Stimulated activated CD8-positive, alpha-beta memory T cell treated with anti-CD3 and anti-CD28 coated beads, Interleukin-15, amount 100 ng/mL, for 24 hours (primary cell): ENCODE measurements around the gene TRIM14.
"Not testable (repeated sequence)": the region's sequence is repeated elsewhere in the genome, so short reads cannot be mapped to it uniquely, and the experiment has no call there.

Experiments used
- DNase-seq: peaks from one replicate; pipeline ENCODE4 v3.0.0-alpha.2; 2020; ENCODE audit warnings: low read depth

TRIM14 gene

GRCh38 chr9:98142182-98142907 lies 23.3 kb upstream of the TRIM14 start:
- no peak for DNase-seq

DNA sequence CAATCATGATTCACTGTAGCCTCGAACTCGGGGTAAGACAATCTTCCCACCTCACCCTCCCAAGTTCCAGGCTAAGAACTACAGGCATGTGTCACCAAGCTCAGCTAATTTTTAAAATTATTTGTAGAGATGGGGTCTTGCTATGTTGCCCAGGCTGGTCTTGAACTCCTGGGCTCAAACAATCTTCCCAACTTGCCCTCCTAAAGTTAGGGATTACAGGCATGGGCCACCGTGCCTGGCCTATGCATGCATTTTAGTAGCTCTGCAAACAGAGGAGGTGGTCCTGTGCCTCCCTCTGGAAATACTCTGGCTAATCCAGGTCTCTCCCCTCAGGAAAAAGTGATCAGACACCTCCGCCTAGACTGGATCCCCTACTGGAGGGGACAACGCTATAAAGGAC lies 21.5 kb upstream of the TRIM14 start:
- no peak for DNase-seq

GRCh38 chr9:98136489-98136888 lies 17.5 kb upstream of the TRIM14 start:
- DNase-seq, result no peak

DNA sequence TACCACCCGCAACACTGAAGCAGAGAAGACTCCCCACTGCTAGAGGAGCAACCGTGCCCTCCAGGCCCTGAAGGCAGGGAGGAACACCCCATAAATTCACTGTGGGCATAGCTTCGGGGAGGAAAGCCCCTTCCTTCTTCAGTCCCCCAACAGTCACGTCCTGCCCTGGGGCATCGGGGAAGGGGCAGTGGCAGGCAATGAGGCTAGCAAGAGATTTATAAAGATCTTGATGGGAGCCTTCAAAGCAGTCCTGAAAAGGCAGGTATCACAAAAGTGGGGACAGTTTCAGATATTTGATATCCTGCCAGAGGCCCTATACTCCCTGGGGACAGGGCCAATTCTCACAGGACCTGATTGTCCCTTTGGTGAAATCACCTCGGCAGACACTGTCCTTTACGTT lies 16.9 kb upstream of the TRIM14 start:
- no peak for DNase-seq

DNA sequence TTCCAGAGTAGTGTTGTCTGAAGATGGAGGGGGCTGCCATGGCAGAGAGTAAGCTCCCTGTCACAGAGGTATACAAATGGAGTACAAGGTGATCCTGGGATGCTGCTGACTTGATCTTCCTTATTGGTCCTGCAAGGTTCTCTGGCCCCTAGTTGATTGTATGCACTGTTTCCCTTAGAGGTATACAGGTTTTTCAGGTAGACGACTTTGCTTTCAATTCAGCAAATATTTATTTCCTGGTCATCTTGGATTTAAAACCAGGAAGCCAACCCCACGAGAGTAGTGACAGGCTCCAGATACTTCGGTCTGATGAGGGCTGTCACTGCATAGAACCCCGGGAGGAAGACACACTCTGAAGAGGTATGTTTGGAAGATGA lies 16.5 kb upstream of the TRIM14 start:
- DNase-seq, result no peak

DNA sequence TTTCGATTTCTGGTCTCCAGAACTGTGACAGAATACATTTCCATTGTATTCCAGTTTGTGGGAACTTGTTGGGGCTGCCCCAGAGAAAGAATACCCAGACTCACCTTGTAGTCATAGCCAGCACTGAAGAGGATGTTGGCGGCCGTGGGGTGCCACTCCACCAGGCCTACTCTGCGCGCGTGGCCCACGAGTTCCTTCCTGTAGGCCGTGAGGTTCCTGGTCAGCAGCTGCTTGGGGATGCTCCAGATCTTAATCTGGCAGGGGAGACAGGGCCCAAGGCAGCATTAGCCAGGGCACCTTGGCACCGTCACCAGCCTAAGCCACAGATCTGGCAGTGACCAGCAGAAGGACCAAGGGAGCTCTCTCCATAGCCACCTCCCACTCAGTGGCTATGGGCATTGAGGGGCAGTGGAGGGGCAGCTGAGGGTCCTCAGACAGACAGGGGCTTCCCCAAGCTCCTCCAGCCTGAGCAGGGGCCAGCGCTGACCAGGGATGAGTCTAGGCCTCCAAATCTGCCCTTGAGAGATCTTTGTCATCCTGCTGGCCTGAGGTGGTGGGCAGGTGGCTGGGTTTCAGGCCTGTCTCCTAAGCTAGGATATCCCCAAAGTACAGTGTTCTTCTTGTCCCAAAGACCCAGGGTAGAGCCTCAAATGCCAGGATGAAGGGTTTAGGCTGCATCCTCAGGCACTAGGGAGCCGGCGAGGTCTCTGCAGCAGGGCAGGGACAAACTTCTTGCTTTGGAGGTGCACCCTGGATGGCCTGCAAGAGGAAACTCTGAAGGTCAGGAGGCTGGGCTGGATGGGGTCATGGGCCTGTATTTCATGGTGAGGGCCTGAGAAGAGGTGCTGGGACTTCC lies 15.9 kb upstream of the TRIM14 start:
- no peak for DNase-seq

GRCh38 chr9:98132806-98133631 lies 14.0 kb upstream of the TRIM14 start:
- no peak for DNase-seq

GRCh38 chr9:98132158-98132557 lies 13.1 kb upstream of the TRIM14 start:
- DNase-seq, result no peak

- DNase-seq, result no peak
Measured at GRCh38 chr9:98130576-98131228, 11.7 kb upstream of the TRIM14 start.

DNA sequence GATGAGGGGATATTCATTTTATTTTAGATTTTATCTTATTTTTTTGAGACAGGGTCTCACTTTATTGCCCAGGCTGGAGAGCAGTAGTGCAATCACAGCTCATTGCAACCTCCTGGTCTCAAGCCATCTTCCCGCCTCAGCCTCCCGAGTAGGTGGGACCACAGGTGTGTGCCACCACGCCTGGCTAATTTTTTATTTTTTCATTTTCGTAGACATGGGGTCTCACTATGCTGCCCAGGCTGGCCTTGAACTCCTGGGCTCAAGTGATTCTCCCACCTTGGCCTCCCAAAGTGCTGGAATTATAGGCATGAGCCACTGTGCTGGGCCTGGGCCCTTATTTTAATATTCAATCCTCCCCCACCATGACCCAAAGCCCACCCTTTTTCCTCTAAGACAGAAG lies 11.0 kb upstream of the TRIM14 start:
- DNase-seq, result not testable (repeated sequence)

DNA sequence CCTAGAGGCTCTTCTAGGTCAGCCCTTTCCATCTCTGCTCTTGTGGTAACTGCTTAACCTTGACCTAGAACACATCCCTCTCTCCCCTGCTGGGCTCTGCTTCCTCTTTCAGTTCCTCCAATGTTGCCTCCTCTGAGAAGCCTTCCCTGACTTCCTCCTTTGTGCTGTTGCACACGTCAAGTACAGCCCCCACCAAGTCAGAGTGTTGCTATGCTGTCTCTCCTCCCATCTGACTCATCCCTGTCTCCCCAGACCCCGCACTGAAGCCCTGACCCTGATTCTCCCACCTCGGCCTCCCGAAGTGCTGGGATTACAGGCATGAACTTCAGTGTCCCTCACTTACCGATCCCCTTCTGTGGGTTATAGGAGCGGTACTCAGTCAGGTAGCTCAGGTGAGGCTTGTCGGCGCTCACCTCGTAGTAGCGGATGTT lies 10.4 kb upstream of the TRIM14 start:
- no peak for DNase-seq

DNA sequence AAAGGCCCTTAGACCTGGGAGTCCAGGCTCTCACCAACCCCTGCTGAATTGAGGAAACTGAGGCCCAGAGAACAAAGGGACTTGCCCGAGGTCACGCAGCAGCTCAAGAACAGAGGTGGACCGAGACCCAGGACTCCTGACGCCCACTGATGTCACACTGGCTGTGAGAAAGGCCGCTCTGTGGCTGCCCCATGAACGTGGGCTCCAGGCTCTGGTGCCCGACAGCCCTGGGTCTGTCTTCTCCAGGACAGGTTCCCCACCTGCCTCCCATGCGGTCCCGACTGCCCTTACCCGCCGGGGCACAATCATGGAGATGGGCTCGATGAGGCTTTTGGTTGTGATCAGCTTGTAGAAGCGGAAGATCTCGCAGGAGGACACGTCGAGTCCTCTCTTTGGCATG lies 9.3 kb upstream of the TRIM14 start:
- no peak for DNase-seq

DNA sequence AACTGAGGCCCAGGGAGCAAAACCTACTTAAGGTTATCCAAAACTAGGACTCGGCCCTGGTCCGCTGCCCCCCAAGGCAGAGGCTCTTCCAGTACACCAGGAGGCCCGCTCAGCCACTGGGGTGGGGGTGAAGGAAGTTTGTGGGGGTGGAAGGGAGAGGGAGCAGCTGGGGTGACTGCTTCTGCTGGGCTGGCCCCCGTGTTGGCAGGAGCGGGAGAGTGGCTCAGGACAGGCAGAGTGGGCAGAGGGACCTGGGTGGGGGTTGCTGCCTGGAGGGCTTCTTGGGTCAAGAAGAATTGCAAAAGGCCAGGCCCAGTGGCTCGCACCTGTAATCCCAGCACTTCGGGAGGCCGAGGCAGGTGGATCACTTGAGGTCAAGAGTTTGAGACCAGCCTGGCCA lies 8.2 kb upstream of the TRIM14 start:
- DNase-seq, result no peak

DNA sequence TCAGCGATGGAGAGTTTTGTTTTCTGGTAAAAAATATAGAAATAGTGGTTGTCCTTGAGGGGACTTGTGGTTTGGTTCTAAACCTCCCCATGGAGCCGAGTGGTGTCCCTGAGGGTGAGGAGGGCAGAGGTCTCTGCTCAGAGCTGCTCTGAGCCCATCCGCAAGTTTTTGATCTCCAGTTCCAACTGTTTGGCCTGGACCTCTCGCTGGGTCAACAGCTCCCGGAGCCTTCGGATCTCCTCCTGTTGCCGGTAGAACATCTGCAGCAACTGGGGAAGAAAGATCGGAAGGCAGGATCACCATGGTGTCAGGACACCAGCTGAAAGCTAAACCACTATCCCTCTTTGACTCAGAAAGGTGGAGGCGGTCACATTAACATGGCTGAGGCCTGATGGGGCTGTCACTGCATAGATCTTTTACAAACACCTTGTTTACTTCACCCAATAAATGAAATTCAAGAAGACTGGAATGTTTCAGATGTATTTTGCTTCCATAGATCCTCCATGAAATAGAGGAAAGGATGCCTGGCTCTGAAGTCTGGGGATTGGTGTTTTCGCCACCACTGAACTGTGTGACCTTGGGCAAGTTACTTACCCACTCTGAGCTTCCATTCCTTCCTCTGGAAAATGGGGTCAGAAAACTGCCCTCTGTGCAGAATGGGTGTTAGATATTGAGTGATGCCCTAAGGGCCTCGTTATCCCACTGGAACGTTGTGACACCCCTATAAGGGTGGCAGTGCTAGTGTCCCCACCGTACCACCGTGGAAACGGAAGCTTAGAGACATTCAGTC lies 5.8 kb upstream of the TRIM14 start:
- DNase-seq, result no peak

DNA sequence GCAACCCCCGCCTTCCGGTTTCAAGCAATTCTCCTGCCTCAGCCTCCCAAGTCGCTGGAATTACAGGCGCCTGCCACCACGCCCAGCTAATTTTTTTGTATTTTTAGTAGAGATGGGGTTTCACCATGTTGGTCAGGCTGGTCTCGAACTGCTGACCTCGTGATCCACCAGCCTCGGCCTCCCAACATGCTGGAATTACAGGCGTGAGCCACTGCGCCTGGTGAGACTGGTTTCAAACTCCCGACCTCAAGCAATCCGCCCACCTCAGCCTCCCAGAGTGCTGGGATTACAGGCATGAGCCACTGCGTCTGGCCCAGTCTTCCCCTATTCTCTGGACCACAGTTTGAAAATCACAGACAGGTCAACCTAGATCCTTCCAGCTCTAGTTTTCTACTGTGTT lies 5.1 kb upstream of the TRIM14 start:
- DNase-seq, result not testable (repeated sequence)

DNA sequence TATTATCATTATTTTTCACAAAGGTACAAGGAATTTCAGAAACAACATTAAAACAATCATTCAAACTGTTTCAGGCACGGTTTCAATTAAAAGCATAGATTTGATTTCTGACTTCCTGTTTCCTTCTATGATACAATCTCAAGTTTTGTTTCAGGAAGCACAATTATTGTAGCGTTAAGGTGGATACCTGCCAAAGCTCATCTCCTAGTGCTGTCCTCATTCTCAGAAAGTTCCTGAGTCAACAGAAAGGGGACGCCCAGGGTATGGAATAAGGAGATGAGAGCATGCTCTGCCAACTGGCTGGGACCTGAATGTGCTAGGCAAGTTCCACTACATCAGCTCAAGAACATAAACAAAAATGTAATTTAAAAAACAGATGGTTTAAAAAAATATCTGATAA lies 2.0 kb upstream of the TRIM14 start:
- no peak for DNase-seq

DNA sequence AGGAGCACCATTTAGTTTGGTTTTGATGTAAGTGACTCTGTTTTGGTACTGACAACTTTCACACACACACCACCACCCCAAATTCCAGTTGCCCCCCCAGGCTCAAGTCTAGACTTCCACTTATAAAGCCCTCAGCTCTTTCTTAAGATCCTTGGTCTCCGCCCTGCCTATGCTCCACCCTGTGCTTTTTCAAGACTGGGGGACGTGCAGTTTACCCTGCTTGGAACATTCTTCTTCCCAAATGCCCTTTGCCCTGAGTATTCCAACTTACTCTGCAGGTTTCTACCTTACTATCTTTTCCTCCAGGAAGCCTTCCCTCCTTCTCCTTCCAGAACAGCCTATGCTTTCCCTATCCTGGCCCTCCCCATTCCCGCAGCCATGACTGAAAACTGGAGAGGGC lies 1.5 kb upstream of the TRIM14 start:
- DNase-seq, result no peak

- DNase-seq, result no peak
Measured at GRCh38 chr9:98117984-98118639, 910 bp downstream of the TRIM14 start.

DNA sequence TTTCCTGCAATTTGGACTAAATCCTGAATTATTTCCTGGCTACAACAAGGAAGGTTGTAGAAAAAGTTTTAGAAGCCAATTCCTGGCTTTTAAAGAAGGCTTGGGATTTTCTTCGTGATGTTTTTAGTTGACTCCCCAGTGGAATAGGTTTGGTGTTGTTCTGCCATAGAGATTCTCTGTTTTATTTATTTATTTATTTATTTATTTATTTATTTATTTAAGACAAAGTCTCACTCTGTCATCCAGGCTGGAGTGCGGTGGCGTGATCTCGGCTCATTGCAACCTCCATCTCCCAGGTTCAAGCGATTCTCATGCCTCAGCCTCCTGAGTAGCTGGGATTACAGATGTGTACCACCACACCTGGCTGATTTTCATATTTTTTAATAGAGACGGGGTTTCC lies 1.9 kb downstream of the TRIM14 start:
- not testable (repeated sequence) for DNase-seq

DNA sequence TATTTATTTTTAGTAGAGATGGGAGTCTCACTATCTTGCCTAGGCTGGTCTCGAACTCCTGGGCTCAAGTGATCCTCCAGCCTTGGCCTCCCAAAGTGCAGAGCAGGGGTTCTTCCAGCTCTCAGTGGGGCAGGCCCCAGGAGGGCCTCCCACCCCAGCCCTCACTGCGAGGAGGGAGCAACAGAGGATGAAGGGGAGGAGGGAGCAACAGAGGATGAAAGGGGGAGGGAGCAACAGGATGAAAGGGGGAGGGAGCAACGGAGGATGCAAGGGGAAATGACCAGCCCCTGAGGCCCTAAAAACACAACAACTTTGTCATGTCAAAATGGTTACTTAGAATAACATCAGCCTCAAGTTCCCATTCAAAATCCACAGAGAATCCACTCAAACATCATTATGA lies 10.0 kb downstream of the TRIM14 start:
- no peak for DNase-seq

DNA sequence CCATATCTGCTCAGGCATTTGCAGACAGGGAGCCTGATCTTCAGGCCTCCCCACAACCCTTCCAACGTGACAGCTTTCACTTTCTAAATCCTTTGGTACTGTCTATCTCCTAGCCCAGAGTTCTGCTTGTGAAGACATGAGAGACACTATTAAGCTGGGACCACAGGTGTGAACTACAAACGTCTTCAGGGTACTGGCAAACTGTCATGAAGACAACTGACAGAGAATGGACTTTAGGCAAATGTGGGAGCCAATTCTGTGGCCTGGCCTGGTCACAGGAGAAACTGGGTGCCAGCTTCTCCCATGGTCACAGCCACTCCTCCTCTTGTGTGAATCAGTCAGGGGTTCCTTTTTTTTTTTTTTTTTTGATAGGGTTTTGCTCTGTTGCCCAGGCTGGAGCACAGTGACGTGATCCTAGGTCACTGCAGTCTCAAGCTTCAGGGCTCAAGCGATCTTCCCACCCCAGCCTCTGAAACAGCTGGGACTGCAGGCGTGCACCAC lies 10.4 kb downstream of the TRIM14 start:
- no peak for DNase-seq
